HG02970 (cell line): ENCODE measurements around the gene RABL2A.
"Not testable (repeated sequence)": the region's sequence is repeated elsewhere in the genome, so short reads cannot be mapped to it uniquely, and the experiment has no call there.

Source experiments
- ATAC-seq: cut with Tn5 transposase; IDR thresholded peaks from one replicate; pipeline ENCODE4 v1.9.1; 2021; ENCODE audit warnings: mild to moderate bottlenecking, moderate library complexity, moderate number of reproducible peaks; ENCODE audit not compliant: unreplicated experiment, low FRiP score

Gene RABL2A

GRCh38 chr2:113606036-113606435, 21.0 kb upstream of the RABL2A start:
- ATAC-seq = not testable (repeated sequence)

GRCh38 chr2:113609822-113610221, 17.2 kb upstream of the RABL2A start:
- not testable (repeated sequence) for ATAC-seq

GRCh38 chr2:113621002-113621401, 6.1 kb upstream of the RABL2A start:
- not testable (repeated sequence) for ATAC-seq

- ATAC-seq = not testable (repeated sequence)
These were observed 1.2 kb upstream of the RABL2A start for GRCh38 chr2:113625906-113626305.

- not testable (repeated sequence) for ATAC-seq
These were observed 5.8 kb downstream of the RABL2A start for GRCh38 chr2:113632849-113633345.

- not testable (repeated sequence) for ATAC-seq
These were observed 8.3 kb downstream of the RABL2A start for GRCh38 chr2:113635358-113635757.

GRCh38 chr2:113636226-113636625, 9.2 kb downstream of the RABL2A start:
- ATAC-seq = not testable (repeated sequence)

- ATAC-seq = not testable (repeated sequence)
These were observed 11.0 kb downstream of the RABL2A start for GRCh38 chr2:113638084-113638483.

GRCh38 chr2:113646217-113646616, 19.2 kb downstream of the RABL2A start:
- ATAC-seq = not testable (repeated sequence)

- ATAC-seq = not testable (repeated sequence)
These were observed 24.1 kb downstream of the RABL2A start for GRCh38 chr2:113650834-113651815.

- ATAC-seq = not testable (repeated sequence)
These were observed 25.5 kb downstream of the RABL2A start for GRCh38 chr2:113652599-113652998.

GRCh38 chr2:113656031-113656624, 29.1 kb downstream of the RABL2A start:
- not testable (repeated sequence) for ATAC-seq

- not testable (repeated sequence) for ATAC-seq
These were observed 30.7 kb downstream of the RABL2A start for GRCh38 chr2:113657735-113658134.

- not testable (repeated sequence) for ATAC-seq
These were observed 36.4 kb downstream of the RABL2A start for GRCh38 chr2:113663285-113664060.

- not testable (repeated sequence) for ATAC-seq
These were observed 37.9 kb downstream of the RABL2A start for GRCh38 chr2:113664761-113665533.

- not testable (repeated sequence) for ATAC-seq
These were observed 41.9 kb downstream of the RABL2A start for GRCh38 chr2:113669013-113669412.

GRCh38 chr2:113672326-113672932, 45.4 kb downstream of the RABL2A start:
- ATAC-seq = no peak

- no peak for ATAC-seq
These were observed 48.8 kb downstream of the RABL2A start for GRCh38 chr2:113675875-113676274.

- ATAC-seq = no peak
These were observed 49.7 kb downstream of the RABL2A start for GRCh38 chr2:113676623-113677266.
